DOHH2 (cell line): Measurements from ENCODE around the gene NHLH1.

ENCODE experiments used
- H3F3A ChIP-seq: fragments of 200-600 bp; sonication (generic), shearing (Covaris generic); 2 replicates; pipeline ENCODE4 v1.6.0; 2016; ENCODE audit warnings: antibody characterized with exemption, mild to moderate bottlenecking; ENCODE audit not compliant: control insufficient read depth, insufficient read depth
- H3K27ac ChIP-seq: fragments of 200-600 bp; sonication (generic); 2 replicates; pipeline ENCODE4 v1.5.1; 2014; ENCODE audit warnings: low read depth, mild to moderate bottlenecking, low read length, moderate library complexity
- H3K27me3 ChIP-seq: fragments of 200-600 bp; sonication (generic); 2 replicates; pipeline ENCODE4 v1.6.1; 2014; ENCODE audit warnings: mild to moderate bottlenecking, low read length, mixed read lengths; ENCODE audit not compliant: control insufficient read depth
- H3K36me3 ChIP-seq: fragments of 200-600 bp; sonication (generic); 2 replicates; pipeline ENCODE4 v1.6.1; 2014; ENCODE audit warnings: mild to moderate bottlenecking, low read length, moderate library complexity, mixed read lengths; ENCODE audit not compliant: control insufficient read depth
- H3K4me1 ChIP-seq: fragments of 200-600 bp; sonication (generic); 2 replicates; pipeline ENCODE4 v1.6.1; 2014; ENCODE audit warnings: mild to moderate bottlenecking, low read length, mixed read lengths; ENCODE audit not compliant: control insufficient read depth
- H3K4me2 ChIP-seq: fragments of 200-600 bp; sonication (generic); 2 replicates; pipeline ENCODE4 v1.6.0; 2014; ENCODE audit warnings: mild to moderate bottlenecking, low read length, moderate library complexity
- H3K4me3 ChIP-seq: fragments of 200-600 bp; sonication (generic); 2 replicates; pipeline ENCODE4 v1.5.1; 2014; ENCODE audit warnings: mild to moderate bottlenecking, low read length, mixed read lengths
- H3K79me2 ChIP-seq: fragments of 200-600 bp; sonication (generic); 2 replicates; pipeline ENCODE4 v1.6.1; 2014; ENCODE audit warnings: mild to moderate bottlenecking, low read length, mixed read lengths; ENCODE audit not compliant: control insufficient read depth
- H3K9me2 ChIP-seq: fragments of 200-600 bp; sonication (generic); replicated peaks from 2 replicates; pipeline ENCODE4 v1.6.1; 2014; ENCODE audit warnings: mild to moderate bottlenecking, low read length, mixed read lengths; ENCODE audit not compliant: control insufficient read depth
- H3K9me3 ChIP-seq: fragments of 200-600 bp; sonication (generic); 2 replicates; pipeline ENCODE4 v1.6.1; 2014; ENCODE audit warnings: antibody characterized with exemption, low read length, mixed read lengths; ENCODE audit not compliant: control insufficient read depth, insufficient read depth
- H4K20me1 ChIP-seq: fragments of 200-600 bp; sonication (generic); 2 replicates; pipeline ENCODE4 v1.6.0; 2014; ENCODE audit warnings: low read depth, mild to moderate bottlenecking, antibody characterized with exemption, low read length, moderate library complexity; ENCODE audit not compliant: control insufficient read depth, insufficient read depth
- EZH2phosphoT487 ChIP-seq: fragments of 200-600 bp; sonication (generic); IDR thresholded peaks from 2 replicates; pipeline ENCODE4 v1.6.1; 2017; ENCODE audit warnings: borderline replicate concordance, mild to moderate bottlenecking, antibody characterized with exemption, low read length, moderate library complexity, mixed read lengths
- TF ChIP-seq, protein P1 (sequence below): fragments of 200-600 bp; sonication (generic); IDR thresholded peaks from one replicate; pipeline ENCODE4 v1.5.1; 2014; ENCODE audit warnings: antibody characterized with exemption, mild to moderate bottlenecking, low read depth, low read length; ENCODE audit not compliant: poor library complexity, severe bottlenecking

The NHLH1 gene

DNA sequence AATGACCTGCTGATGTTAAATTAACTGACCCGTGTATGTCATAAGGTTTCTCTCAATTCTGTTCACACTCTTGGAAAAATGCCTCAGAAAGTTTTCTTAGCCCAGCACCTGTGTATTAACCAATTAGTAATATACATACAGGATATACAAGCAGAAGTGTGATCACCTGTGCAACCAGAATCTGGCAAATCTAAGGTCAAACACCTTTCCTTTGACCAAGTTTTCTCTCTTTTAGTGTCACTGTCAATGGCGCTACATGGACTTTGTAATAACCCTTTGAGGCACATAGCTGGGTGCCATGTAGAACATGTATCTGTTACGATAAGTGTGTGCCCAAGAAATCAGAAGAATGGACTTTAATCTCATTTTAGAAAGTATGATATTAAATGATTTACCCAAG is 22.6 kb upstream of the NHLH1 start:
- Histone ChIP-seq H3F3A (no peaks in the 10 kb centered on the region), H4K20me1 (peaks cover 4% of the 10 kb centered on the region; the same call in 1 of the 2 replicates), H3K4me2 (peak overlapping the region; percentile 58), H3K4me3 (peak overlapping the region; percentile 88), H3K27me3 (no peaks in the 10 kb centered on the region), H3K9me2 (no peaks in the 10 kb centered on the region), H3K4me1 (peaks cover 45% of the 10 kb centered on the region), H3K9me3 (no peaks in the 10 kb centered on the region), H3K36me3 (peaks cover 80% of the 10 kb centered on the region), H3K79me2 (peaks cover 68% of the 10 kb centered on the region), H3K27ac (no peak overlapping the region)
- no peak for TF ChIP-seq EZH2phosphoT487
- TF ChIP-seq, protein P1, sequence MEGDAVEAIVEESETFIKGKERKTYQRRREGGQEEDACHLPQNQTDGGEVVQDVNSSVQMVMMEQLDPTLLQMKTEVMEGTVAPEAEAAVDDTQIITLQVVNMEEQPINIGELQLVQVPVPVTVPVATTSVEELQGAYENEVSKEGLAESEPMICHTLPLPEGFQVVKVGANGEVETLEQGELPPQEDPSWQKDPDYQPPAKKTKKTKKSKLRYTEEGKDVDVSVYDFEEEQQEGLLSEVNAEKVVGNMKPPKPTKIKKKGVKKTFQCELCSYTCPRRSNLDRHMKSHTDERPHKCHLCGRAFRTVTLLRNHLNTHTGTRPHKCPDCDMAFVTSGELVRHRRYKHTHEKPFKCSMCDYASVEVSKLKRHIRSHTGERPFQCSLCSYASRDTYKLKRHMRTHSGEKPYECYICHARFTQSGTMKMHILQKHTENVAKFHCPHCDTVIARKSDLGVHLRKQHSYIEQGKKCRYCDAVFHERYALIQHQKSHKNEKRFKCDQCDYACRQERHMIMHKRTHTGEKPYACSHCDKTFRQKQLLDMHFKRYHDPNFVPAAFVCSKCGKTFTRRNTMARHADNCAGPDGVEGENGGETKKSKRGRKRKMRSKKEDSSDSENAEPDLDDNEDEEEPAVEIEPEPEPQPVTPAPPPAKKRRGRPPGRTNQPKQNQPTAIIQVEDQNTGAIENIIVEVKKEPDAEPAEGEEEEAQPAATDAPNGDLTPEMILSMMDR: no peak

DNA sequence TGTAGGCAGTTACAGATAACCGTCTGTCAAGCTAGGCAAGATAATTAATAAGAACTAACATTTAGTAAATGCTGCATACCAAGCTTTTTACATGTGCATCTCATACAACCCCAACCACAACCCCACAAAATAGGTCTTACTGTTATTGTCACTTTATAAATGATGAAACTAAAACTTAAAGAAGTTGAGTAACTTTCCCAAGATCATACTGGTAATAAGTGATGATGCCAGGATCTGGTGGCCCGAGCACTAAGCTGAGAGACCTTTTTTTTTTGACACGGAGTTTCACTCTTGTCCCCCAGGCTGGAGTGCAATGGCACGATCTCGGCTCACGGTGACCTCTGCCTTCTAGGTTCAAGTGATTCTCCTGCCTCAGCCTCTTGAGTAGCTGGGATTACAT is 21.9 kb upstream of the NHLH1 start:
- no peak overlapping the region for H3K4me3 ChIP-seq
- H3K79me2 ChIP-seq: peaks cover 61% of the 10 kb centered on the region
- H3K9me2 ChIP-seq: no peaks in the 10 kb centered on the region
- peaks cover 80% of the 10 kb centered on the region for H3K36me3 ChIP-seq
- H3K9me3 ChIP-seq: no peaks in the 10 kb centered on the region
- no peak for TF ChIP-seq EZH2phosphoT487
- TF ChIP-seq, protein P1: no peak
- peak overlapping the region; percentile 58 for H3K4me2 ChIP-seq
- H3K4me1 ChIP-seq: peaks cover 45% of the 10 kb centered on the region
- H4K20me1 ChIP-seq: peaks cover 4% of the 10 kb centered on the region; the same call in 1 of the 2 replicates
- no peaks in the 10 kb centered on the region for H3F3A ChIP-seq
- H3K27ac ChIP-seq: no peak overlapping the region
- no peaks in the 10 kb centered on the region for H3K27me3 ChIP-seq

- H3K4me3 ChIP-seq: no peak overlapping the region
- peaks cover 45% of the 10 kb centered on the region for H3K79me2 ChIP-seq
- no peaks in the 10 kb centered on the region for H3K9me3 ChIP-seq
- H3K4me2 ChIP-seq: peak overlapping the region; percentile 15; the same call in 1 of the 2 replicates
- H3K36me3 ChIP-seq: peaks cover 78% of the 10 kb centered on the region
- H3K27ac ChIP-seq: no peak overlapping the region
- TF ChIP-seq EZH2phosphoT487: no peak
- TF ChIP-seq, protein P1: no peak
- H3K27me3 ChIP-seq: no peaks in the 10 kb centered on the region
- H3K9me2 ChIP-seq: no peaks in the 10 kb centered on the region
- H3K4me1 ChIP-seq: peaks cover 35% of the 10 kb centered on the region
- H3F3A ChIP-seq: no peaks in the 10 kb centered on the region
- H4K20me1 ChIP-seq: no peaks in the 10 kb centered on the region
Observed at GRCh38 chr1:160346463-160346862, 20.4 kb upstream of the NHLH1 start.
